GM18867 (cell line): ENCODE results near the gene POLE4.

Experiments
- ATAC-seq: cut with Tn5 transposase; IDR thresholded peaks from one replicate; pipeline ENCODE4 v1.9.1; 2021; ENCODE audit warnings: mild to moderate bottlenecking, moderate library complexity; ENCODE audit not compliant: unreplicated experiment

POLE4 gene

DNA sequence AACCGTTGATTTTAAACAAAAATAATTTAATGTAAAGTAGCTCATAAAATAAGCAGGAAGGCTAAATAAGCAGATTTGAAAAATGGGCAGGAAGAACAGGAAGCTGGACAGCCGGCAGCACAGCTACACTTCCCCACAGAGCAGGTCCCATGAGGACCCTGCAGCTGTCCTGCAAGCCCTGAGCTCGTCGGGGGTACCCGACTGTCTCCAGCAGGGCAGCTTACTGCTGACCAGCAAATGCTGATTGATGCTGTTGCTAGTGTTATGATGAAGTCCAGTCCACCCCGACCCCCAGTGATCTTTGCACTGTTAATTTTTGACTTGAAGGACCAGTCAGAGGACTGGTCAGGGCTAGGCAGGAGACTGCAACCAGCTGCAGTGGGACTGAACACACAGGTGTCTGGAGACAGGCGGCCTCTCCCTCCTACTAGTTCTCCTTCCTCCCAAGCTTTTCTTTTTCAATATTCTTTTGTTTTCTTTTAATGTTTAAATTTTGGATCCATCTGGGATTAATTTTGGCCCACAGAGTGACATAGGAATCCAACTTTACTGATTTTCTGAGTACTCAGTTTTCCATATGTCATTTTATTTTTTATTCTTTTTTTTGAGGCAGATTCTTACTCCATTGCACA is 27.7 kb downstream of the POLE4 start:
- ATAC-seq: no peak

DNA sequence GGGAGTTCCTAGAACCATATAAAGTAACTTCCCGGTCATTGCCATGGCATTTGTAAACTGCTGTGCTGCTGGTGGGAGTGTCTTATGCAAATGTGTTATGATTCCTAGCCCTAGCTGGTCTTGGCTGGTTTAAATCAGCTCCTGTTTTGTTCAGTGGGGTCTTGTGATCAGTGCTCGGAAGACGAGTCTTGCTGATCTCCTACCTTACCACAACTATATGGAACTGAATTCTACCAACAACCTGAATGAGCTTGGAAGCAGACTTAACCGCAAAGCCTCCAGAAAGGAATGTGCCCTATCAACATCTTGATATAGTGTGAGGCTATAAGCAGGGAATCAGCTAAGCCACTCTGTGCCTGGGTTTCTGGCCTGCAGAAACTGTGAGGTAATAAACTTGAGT is 33.5 kb downstream of the POLE4 start:
- no peak for ATAC-seq

GRCh38 chr2:74999468-74999867 is 41.0 kb downstream of the POLE4 start:
- ATAC-seq: no peak

DNA sequence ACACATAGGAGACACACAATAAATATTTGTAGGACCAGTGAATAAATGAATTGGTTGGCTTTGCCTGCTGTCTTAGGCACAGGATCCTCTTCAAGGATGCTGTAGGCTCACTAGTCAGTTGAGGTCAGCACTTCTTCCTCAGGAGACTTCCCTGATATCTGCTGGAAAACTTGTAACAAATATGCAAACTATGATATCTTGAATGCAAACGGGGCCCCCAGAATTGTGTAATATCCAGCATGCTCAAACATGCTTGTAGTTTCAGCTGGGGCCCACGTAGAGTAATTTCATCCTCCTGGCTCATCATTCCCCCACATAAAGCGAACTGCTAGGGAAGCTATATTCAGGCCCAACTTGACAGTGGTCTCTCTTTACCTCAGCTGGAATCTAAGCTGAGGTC is 43.6 kb downstream of the POLE4 start:
- ATAC-seq: no peak

DNA sequence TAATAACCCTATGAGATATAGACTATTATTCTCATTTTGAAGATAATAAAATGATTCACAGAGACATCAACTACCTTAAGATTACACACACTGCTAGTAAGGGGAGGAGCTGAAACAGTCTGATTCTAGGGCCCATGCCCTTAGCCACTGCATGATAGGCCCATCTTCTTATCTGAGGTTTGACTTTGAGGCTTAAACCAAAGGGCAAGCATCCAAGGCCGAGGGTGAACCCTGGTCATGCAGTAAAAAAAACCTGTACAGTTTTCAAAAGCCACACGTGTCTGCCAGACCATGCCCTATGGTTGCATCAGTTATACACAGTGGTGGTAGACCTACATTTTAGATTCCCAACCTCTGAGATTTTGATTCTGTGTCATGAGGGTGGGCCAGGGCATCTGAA is 44.8 kb downstream of the POLE4 start:
- ATAC-seq: no peak

- ATAC-seq: no peak
These were observed 45.3 kb downstream of the POLE4 start for GRCh38 chr2:75003773-75004172.

GRCh38 chr2:75006041-75006440 is 47.6 kb downstream of the POLE4 start:
- ATAC-seq: no peak

DNA sequence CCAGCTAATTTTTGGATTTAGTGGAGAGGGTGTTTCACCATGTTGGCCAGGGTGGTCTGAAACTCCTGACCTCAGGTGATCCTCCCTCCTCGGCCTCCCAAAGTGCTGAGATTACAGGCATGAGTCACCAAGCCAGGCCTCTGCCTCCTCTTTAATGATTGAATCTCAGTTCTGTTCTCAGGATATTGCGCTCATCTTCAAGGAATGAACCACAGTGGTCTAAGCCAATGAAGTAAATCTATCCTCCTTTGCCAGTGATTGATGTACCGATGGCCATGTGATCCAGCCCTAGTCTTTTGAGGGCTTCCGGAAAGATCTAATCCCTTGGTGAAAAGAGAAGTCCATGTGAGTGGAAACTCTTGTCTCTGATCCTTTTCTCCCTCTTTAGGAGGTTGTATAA is 48.6 kb downstream of the POLE4 start:
- no peak for ATAC-seq

DNA sequence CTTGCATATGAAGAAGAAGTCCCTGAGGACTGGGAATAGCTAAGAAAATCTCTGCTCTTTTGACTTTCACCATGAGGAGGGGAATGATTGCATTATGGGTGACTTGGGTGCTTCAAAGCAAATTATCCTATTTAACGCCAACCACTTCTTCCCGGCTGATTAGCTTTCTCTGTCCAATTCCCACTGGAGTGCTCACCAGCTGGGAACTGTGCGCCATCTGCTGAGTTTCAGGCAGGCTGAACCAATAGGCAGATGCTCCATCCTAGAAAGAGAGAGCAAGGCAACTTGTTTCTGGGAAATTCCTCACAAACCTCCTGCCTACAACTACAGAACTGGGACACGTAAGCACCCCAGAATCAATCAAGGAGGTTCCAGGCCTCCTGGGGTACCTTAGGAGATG is 49.4 kb downstream of the POLE4 start:
- ATAC-seq: no peak

- ATAC-seq: no peak
These were observed 52.1 kb downstream of the POLE4 start for GRCh38 chr2:75010571-75010970.

GRCh38 chr2:75012080-75012479 is 53.6 kb downstream of the POLE4 start:
- ATAC-seq: no peak

DNA sequence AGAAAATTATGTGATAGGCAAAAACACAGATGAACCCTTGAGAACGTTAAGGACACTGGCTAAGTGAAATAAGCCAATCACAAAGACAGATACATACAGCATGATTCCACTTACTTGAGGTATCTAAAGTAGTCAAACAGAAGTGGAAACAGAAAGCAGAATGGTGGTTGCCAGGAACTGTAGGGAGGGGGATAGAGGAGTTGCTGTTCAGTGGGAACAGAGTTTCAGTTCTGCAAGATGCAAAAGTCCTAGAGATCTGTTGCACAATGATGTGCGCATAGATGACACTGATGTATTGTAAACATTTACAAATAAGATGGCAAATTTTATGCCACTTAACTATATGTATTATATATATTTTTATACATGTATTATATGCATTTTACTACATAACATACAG is 59.7 kb downstream of the POLE4 start:
- no peak for ATAC-seq
